ENCODE data around the gene NSA2. TPM values are rescaled to one million over a fixed set of nuclear protein-coding genes. Genes with fewer than 3 reads are reported as not detected.
A peak's percentile ranks its signal among the peaks of the same experiment; 100 is the strongest.

NSA2 gene
- total RNA-seq, 6 experiments from 2014 or later = 19.0 to 66.3 (median 26.1) TPM

DNA sequence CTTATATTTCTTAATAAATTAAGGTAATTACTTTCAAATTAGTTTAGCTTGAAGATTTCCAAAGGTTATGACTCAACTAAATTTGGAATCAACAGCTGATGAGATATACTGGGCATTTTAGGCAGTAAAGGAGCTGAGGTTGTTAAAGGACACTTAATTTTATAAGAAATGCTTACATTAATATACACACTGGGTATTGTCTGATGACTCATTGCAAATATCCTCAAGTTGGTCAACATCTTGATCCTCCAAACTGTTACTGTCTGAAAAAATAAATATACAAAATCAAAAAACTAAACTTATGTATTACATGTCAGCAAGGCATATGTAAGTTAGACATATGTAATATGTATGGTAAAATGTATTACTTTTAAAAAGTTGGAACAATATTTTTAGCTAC, 3.5 kb upstream of the NSA2 start:
- DNase-seq (no peak), ATAC-seq (no peak)
- TF ChIP-seq, protein P1, sequence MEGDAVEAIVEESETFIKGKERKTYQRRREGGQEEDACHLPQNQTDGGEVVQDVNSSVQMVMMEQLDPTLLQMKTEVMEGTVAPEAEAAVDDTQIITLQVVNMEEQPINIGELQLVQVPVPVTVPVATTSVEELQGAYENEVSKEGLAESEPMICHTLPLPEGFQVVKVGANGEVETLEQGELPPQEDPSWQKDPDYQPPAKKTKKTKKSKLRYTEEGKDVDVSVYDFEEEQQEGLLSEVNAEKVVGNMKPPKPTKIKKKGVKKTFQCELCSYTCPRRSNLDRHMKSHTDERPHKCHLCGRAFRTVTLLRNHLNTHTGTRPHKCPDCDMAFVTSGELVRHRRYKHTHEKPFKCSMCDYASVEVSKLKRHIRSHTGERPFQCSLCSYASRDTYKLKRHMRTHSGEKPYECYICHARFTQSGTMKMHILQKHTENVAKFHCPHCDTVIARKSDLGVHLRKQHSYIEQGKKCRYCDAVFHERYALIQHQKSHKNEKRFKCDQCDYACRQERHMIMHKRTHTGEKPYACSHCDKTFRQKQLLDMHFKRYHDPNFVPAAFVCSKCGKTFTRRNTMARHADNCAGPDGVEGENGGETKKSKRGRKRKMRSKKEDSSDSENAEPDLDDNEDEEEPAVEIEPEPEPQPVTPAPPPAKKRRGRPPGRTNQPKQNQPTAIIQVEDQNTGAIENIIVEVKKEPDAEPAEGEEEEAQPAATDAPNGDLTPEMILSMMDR (IDR thresholded peaks at IDR 0.05) = no peak
- no peak for TF ChIP-seq POLR2A (IDR thresholded peaks at IDR 0.05)
- intact Hi-C loops (cut with DNase I) = loop anchor here (10.0 kb wide), 2 partner anchors 141 to 151 kb away; no protein-coding TSS in a partner anchor
- H3K36me3 ChIP-seq = peaks cover 0 to 23% (median under 1%) of the 10 kb centered on the region in 4 donors
- H3K4me1 ChIP-seq = peaks cover 0 to 22% (median 9%) of the 10 kb centered on the region in 4 donors
- no peaks in the 10 kb centered on the region for H3K27me3 ChIP-seq
- no peak overlapping the region for H3K27ac ChIP-seq
- no peaks in the 10 kb centered on the region for H3K9me3 ChIP-seq
- H3K4me3 ChIP-seq = no peak overlapping the region

DNA sequence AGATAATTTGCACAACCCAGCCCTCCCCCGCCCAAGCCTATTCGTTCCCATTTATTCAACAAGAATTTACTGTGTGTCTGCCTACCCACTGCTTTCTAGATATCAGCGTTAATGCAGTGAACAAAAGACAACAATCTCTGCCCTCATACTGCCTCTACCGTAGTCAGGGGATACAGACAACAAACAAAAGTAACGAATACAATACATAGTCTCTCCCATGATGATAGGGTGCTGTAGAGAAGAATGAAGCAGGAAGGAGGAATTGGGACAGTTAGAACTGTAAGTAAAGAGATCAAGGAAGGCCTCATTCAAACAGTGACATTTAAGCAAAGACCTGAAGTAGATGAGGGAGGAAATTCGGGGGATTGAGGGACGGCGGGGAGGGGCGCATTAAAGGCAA, 1.8 kb upstream of the NSA2 start:
- peaks cover 0 to 23% (median 10%) of the 10 kb centered on the region in 4 donors for H3K4me1 ChIP-seq
- no peak for TF ChIP-seq POLR2A (IDR thresholded peaks at IDR 0.05)
- TF ChIP-seq, protein P1 (IDR thresholded peaks at IDR 0.05) = no peak
- intact Hi-C loops (cut with DNase I) = loop anchor here (10.0 kb wide), 2 partner anchors 140 to 150 kb away; no protein-coding TSS in a partner anchor
- H3K27ac ChIP-seq = no peak overlapping the region
- no peak overlapping the region for H3K4me3 ChIP-seq
- no peaks in the 10 kb centered on the region for H3K9me3 ChIP-seq
- H3K27me3 ChIP-seq = no peaks in the 10 kb centered on the region
- ATAC-seq = no peak
- peaks cover 0 to 25% (median 7%) of the 10 kb centered on the region in 4 donors for H3K36me3 ChIP-seq
- WGBS (ENCODE audit: insufficient coverage, low coverage, low lambda C conversion rate, missing lambda C conversion rate) = 71% methylated on average over 9 of the region's 9 CpGs
- no peak for DNase-seq

DNA sequence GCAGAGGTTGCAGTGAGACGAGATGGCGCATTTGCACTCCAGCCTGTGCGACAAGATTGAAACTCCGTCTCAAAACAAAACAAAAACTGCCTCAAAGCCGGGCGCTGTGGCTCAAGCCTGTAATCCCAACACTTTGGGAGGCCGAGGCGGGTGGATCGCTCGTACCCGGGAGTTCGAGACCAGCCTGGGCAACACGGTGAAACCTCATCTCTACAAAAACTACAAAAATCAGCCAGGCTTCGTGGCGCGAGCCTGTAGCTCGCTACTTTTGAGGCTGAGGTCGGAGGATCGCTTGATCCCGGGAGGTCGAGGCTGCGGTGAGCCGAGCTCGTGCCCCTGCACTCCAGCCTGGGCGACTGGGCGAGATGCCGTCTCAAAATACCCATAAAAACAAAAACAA, 1.1 kb upstream of the NSA2 start:
- DNase-seq (no peak), ATAC-seq (no peak)
- H3K9me3 ChIP-seq = no peaks in the 10 kb centered on the region
- peaks cover 0 to 25% (median 7%) of the 10 kb centered on the region in 4 donors for H3K36me3 ChIP-seq
- WGBS (ENCODE audit: insufficient coverage, low coverage, low lambda C conversion rate, missing lambda C conversion rate) = 57% methylated on average over 21 of the region's 27 CpGs
- intact Hi-C loops (cut with DNase I) = loop anchor here (10.0 kb wide), 2 partner anchors 139 to 149 kb away; no protein-coding TSS in a partner anchor
- TF ChIP-seq POLR2A (IDR thresholded peaks at IDR 0.05) = no peak
- TF ChIP-seq, protein P1 (IDR thresholded peaks at IDR 0.05) = no peak
- H3K27me3 ChIP-seq = no peaks in the 10 kb centered on the region
- peak overlapping the region in 1 of 3 donors; percentile 79 for H3K27ac ChIP-seq
- H3K4me1 ChIP-seq = peaks cover 0 to 23% (median 10%) of the 10 kb centered on the region in 4 donors
- peak overlapping the region; percentile 92 to 99 (median 97) for H3K4me3 ChIP-seq

DNA sequence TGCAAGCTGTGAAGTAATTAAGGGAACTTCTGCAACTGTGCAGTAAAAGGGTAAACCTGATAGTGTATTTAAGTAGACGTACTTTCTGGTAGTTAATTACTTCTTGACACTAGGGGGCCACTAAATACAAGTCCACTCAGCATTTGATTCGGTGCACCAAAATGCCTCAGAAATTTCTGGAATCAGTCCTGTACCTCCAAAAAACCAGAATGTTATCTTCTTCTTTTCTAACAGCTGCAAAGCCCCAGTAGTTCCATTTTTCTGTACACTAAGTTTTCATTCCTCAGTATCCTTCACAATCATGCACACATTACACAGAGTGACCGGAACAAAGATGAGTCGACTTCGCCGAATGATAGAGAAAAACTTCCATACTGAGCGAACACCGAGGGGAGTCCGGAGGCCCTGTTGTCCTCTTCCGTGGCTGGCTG, 616 bp upstream of the NSA2 start:
- no peaks in the 10 kb centered on the region for H3K27me3 ChIP-seq
- H3K36me3 ChIP-seq = peaks cover 0 to 28% (median 9%) of the 10 kb centered on the region in 4 donors
- 0% methylated on average over 9 of the region's 10 CpGs for WGBS (ENCODE audit: insufficient coverage, low coverage, low lambda C conversion rate, missing lambda C conversion rate)
- TF ChIP-seq, protein P1 (IDR thresholded peaks at IDR 0.05) = peak; percentile 27 to 65 (median 42)
- TF ChIP-seq POLR2A (IDR thresholded peaks at IDR 0.05) = no peak
- H3K4me1 ChIP-seq = peaks cover 0 to 23% (median 10%) of the 10 kb centered on the region in 4 donors
- no peaks in the 10 kb centered on the region for H3K9me3 ChIP-seq
- peak overlapping the region; percentile 59 to 79 (median 67) for H3K27ac ChIP-seq
- no peak for DNase-seq
- peak; percentile 46 to 74 (median 56) for ATAC-seq
- intact Hi-C loops (cut with DNase I) = loop anchor here (10.0 kb wide), 2 partner anchors 138 to 148 kb away; no protein-coding TSS in a partner anchor
- H3K4me3 ChIP-seq = peak overlapping the region; percentile 92 to 99 (median 97)
